Neural progenitor cell (in vitro differentiated cells): ENCODE results near the gene GYPC. TPM values are rescaled to one million over a fixed set of nuclear protein-coding genes. Genes with fewer than 3 reads are reported as not detected.
"Not testable (repeated sequence)": the region's sequence is repeated elsewhere in the genome, so short reads cannot be mapped to it uniquely, and the experiment has no call there.

Experiments
- DNase-seq: peaks from one replicate; pipeline ENCODE4 v3.0.0-alpha.2; 2016; ENCODE audit warnings: low spot score
- H2AFZ ChIP-seq: fragments of 200-600 bp; sonication (generic); replicated peaks from 2 replicates; pipeline ENCODE4 v1.6.1; 2016; ENCODE audit warnings: antibody characterized with exemption
- H3F3A ChIP-seq: fragments of 200-600 bp; sonication (generic); 2 replicates; pipeline ENCODE4 v1.6.1; 2016; ENCODE audit warnings: antibody characterized with exemption, low read depth
- H3K27ac ChIP-seq: fragments of 200-600 bp; sonication (generic); 2 replicates; pipeline ENCODE4 v1.5.1; 2016; ENCODE audit warnings: mild to moderate bottlenecking
- H3K27me3 ChIP-seq: fragments of 200-600 bp; sonication (generic); 2 replicates; pipeline ENCODE4 v1.6.1; 2016; ENCODE audit warnings: mild to moderate bottlenecking, moderate library complexity
- H3K36me3 ChIP-seq: fragments of 200-600 bp; sonication (generic); 2 replicates; pipeline ENCODE4 v1.5.1; 2016
- H3K4me1 ChIP-seq: fragments of 200-600 bp; sonication (generic); 2 replicates; pipeline ENCODE4 v1.6.1; 2016; ENCODE audit warnings: mixed run types
- H3K4me2 ChIP-seq: fragments of 200-600 bp; sonication (generic); 2 replicates; pipeline ENCODE4 v1.6.1; 2016
- H3K4me3 ChIP-seq: fragments of 200-600 bp; sonication (generic); 2 replicates; pipeline ENCODE4 v1.5.1; 2016
- H3K79me2 ChIP-seq: fragments of 200-600 bp; sonication (generic); 2 replicates; pipeline ENCODE4 v1.6.1; 2016; ENCODE audit warnings: low read depth
- H3K9ac ChIP-seq: fragments of 200-600 bp; sonication (generic); 2 replicates; pipeline ENCODE4 v1.6.1; 2016
- H3K9me3 ChIP-seq: fragments of 200-600 bp; sonication (generic); 2 replicates; pipeline ENCODE4 v1.5.1; 2016; ENCODE audit warnings: low read depth
- H4K20me1 ChIP-seq: fragments of 200-600 bp; sonication (generic); 2 replicates; pipeline ENCODE4 v1.6.1; 2016; ENCODE audit warnings: low read depth
- H3K27ac Mint-ChIP-seq: 3 replicates; pipeline ENCODE4 v1.8.0; 2021; ENCODE audit warnings: mixed read lengths
- H3K27me3 Mint-ChIP-seq: 2 replicates; pipeline ENCODE4 v1.8.0; 2022; ENCODE audit warnings: low read depth, mild to moderate bottlenecking, inconsistent platforms, moderate library complexity, mixed read lengths; ENCODE audit not compliant: insufficient read depth
- H3K36me3 Mint-ChIP-seq: 3 replicates; pipeline ENCODE4 v1.8.0; 2021; ENCODE audit warnings: mixed read lengths
- H3K4me1 Mint-ChIP-seq: 3 replicates; pipeline ENCODE4 v1.8.0; 2021; ENCODE audit warnings: mixed read lengths
- H3K4me3 Mint-ChIP-seq: 3 replicates; pipeline ENCODE4 v1.8.0; 2021; ENCODE audit warnings: mild to moderate bottlenecking, moderate library complexity, mixed read lengths
- H3K9me3 Mint-ChIP-seq: 3 replicates; pipeline ENCODE4 v1.8.0; 2020; ENCODE audit warnings: mixed read lengths
- CTCF ChIP-seq: fragments of 200-600 bp; sonication (generic); IDR thresholded peaks from 2 replicates; pipeline ENCODE4 v1.5.1; 2017; ENCODE audit warnings: antibody characterized with exemption, mild to moderate bottlenecking
- EZH2 ChIP-seq: fragments of 200-600 bp; sonication (generic); IDR thresholded peaks from 2 replicates; pipeline ENCODE4 v1.6.1; 2017; ENCODE audit warnings: antibody characterized with exemption, mild to moderate bottlenecking, moderate library complexity
- EZH2phosphoT487 ChIP-seq: fragments of 200-600 bp; sonication (generic); IDR thresholded peaks from 2 replicates; pipeline ENCODE4 v1.6.1; 2017; ENCODE audit warnings: antibody characterized with exemption
- total RNA-seq: library from RNA; depleted of rRNA; stranded (reverse); fragments of >200 nt; gene quantifications from 2 replicates; pipeline ENCODE4 v1.2.3, GENCODE V29; 2015; ENCODE audit warnings: low replicate concordance

Gene GYPC
- total RNA-seq, 1 donor from 2014 or later, result 3.4 TPM

GRCh38 chr2:126644630-126645191 lies 11.2 kb upstream of the GYPC start:
- no peak overlapping the region for H3K27ac ChIP-seq
- DNase-seq, result no peak
- Mint-ChIP-seq H3K9me3 (no peaks in the 10 kb centered on the region), H3K27me3 (peaks cover under 1% of the 10 kb centered on the region), H3K27ac (no peak overlapping the region), H3K4me1 (peaks cover 17% of the 10 kb centered on the region), H3K36me3 (no peaks in the 10 kb centered on the region), H3K4me3 (no peak overlapping the region)
- H3K9me3 ChIP-seq, result no peaks in the 10 kb centered on the region
- no peak overlapping the region for H3K9ac ChIP-seq
- H3K36me3 ChIP-seq, result no peaks in the 10 kb centered on the region
- H3K79me2 ChIP-seq, result no peaks in the 10 kb centered on the region
- TF ChIP-seq CTCF (no peak), EZH2phosphoT487 (no peak), EZH2 (no peak)
- H3F3A ChIP-seq, result no peaks in the 10 kb centered on the region
- H2AFZ ChIP-seq, result no peak overlapping the region
- H3K4me2 ChIP-seq, result no peak overlapping the region
- no peaks in the 10 kb centered on the region for H4K20me1 ChIP-seq
- H3K4me3 ChIP-seq, result no peak overlapping the region
- H3K27me3 ChIP-seq, result no peaks in the 10 kb centered on the region
- peaks cover 7% of the 10 kb centered on the region for H3K4me1 ChIP-seq

- Histone ChIP-seq H3K4me2 (no peak overlapping the region), H3K36me3 (no peaks in the 10 kb centered on the region), H3K27ac (no peak overlapping the region), H2AFZ (no peak overlapping the region), H3K4me1 (peaks cover 7% of the 10 kb centered on the region), H4K20me1 (no peaks in the 10 kb centered on the region), H3K9me3 (no peaks in the 10 kb centered on the region), H3K4me3 (no peak overlapping the region), H3K9ac (no peak overlapping the region), H3K79me2 (no peaks in the 10 kb centered on the region), H3F3A (no peaks in the 10 kb centered on the region), H3K27me3 (no peaks in the 10 kb centered on the region)
- no peaks in the 10 kb centered on the region for H3K9me3 Mint-ChIP-seq
- no peaks in the 10 kb centered on the region for H3K36me3 Mint-ChIP-seq
- TF ChIP-seq CTCF, result no peak
- TF ChIP-seq EZH2phosphoT487, result no peak
- no peaks in the 10 kb centered on the region for H3K27me3 Mint-ChIP-seq
- no peak overlapping the region for H3K4me3 Mint-ChIP-seq
- peaks cover 17% of the 10 kb centered on the region for H3K4me1 Mint-ChIP-seq
- no peak overlapping the region for H3K27ac Mint-ChIP-seq
- no peak for DNase-seq
These were observed 10.7 kb upstream of the GYPC start for GRCh38 chr2:126645211-126645618.

GRCh38 chr2:126646026-126646425 lies 9.9 kb upstream of the GYPC start:
- H3K27ac Mint-ChIP-seq, result peak overlapping the region; percentile 21
- H3K9me3 Mint-ChIP-seq, result peaks cover 7% of the 10 kb centered on the region
- Histone ChIP-seq H3K4me1 (peaks cover 7% of the 10 kb centered on the region), H3K79me2 (no peaks in the 10 kb centered on the region), H3K4me2 (no peak overlapping the region), H3K36me3 (no peaks in the 10 kb centered on the region), H3K27ac (no peak overlapping the region), H3K27me3 (no peaks in the 10 kb centered on the region), H3F3A (no peaks in the 10 kb centered on the region), H4K20me1 (no peaks in the 10 kb centered on the region), H3K4me3 (no peak overlapping the region), H3K9me3 (no peaks in the 10 kb centered on the region), H2AFZ (no peak overlapping the region), H3K9ac (no peak overlapping the region)
- H3K4me1 Mint-ChIP-seq, result peaks cover 17% of the 10 kb centered on the region
- H3K36me3 Mint-ChIP-seq, result peaks cover 2% of the 10 kb centered on the region
- no peak for DNase-seq
- TF ChIP-seq EZH2 (no peak), CTCF (no peak), EZH2phosphoT487 (no peak)
- H3K27me3 Mint-ChIP-seq, result no peaks in the 10 kb centered on the region
- no peak overlapping the region for H3K4me3 Mint-ChIP-seq

- H3K4me3 ChIP-seq, H3K36me3 ChIP-seq, H3K9me3 ChIP-seq, DNase-seq, H3K27me3 ChIP-seq, H3K27ac ChIP-seq, H3K4me3 Mint-ChIP-seq, H2AFZ ChIP-seq, H3K79me2 ChIP-seq, H3K9ac ChIP-seq, H3K4me1 ChIP-seq, H4K20me1 ChIP-seq, H3K36me3 Mint-ChIP-seq, H3K27me3 Mint-ChIP-seq, H3K9me3 Mint-ChIP-seq, H3K27ac Mint-ChIP-seq, H3K4me2 ChIP-seq, H3F3A ChIP-seq: not testable (repeated sequence)
- H3K4me1 Mint-ChIP-seq, result peaks cover 14% of the 10 kb centered on the region
These were observed 8.1 kb upstream of the GYPC start for GRCh38 chr2:126647714-126648344.

- not testable (repeated sequence) for H3K4me3 ChIP-seq, H3K27me3 ChIP-seq, H3F3A ChIP-seq, H3K79me2 ChIP-seq, DNase-seq, H3K27me3 Mint-ChIP-seq, H3K27ac ChIP-seq, H3K4me2 ChIP-seq, H3K9me3 Mint-ChIP-seq, H3K36me3 ChIP-seq, H3K36me3 Mint-ChIP-seq, H4K20me1 ChIP-seq, H3K4me1 ChIP-seq, H3K27ac Mint-ChIP-seq, H3K9me3 ChIP-seq, H3K9ac ChIP-seq, H3K4me3 Mint-ChIP-seq, H2AFZ ChIP-seq, H3K4me1 Mint-ChIP-seq
These were observed 7.6 kb upstream of the GYPC start for GRCh38 chr2:126648345-126648786.
